HG03457 (cell line): ENCODE measurements around the gene MFSD12.
"Not testable (repeated sequence)": the region's sequence is repeated elsewhere in the genome, so short reads cannot be mapped to it uniquely, and the experiment has no call there.

Experiments used
- ATAC-seq: cut with Tn5 transposase; IDR thresholded peaks from one replicate; pipeline ENCODE4 v1.9.1; 2021; ENCODE audit warnings: moderate number of reproducible peaks; ENCODE audit not compliant: unreplicated experiment

The MFSD12 gene

GRCh38 chr19:3585301-3586126 lies 28.1 kb upstream of the MFSD12 start, which contains the start of gene GIPC3:
Gene GIPC3 (plus strand): TSS chr19:3585478. CDS start chr19:3585598, 120 bp downstream.
- no peak for ATAC-seq

DNA sequence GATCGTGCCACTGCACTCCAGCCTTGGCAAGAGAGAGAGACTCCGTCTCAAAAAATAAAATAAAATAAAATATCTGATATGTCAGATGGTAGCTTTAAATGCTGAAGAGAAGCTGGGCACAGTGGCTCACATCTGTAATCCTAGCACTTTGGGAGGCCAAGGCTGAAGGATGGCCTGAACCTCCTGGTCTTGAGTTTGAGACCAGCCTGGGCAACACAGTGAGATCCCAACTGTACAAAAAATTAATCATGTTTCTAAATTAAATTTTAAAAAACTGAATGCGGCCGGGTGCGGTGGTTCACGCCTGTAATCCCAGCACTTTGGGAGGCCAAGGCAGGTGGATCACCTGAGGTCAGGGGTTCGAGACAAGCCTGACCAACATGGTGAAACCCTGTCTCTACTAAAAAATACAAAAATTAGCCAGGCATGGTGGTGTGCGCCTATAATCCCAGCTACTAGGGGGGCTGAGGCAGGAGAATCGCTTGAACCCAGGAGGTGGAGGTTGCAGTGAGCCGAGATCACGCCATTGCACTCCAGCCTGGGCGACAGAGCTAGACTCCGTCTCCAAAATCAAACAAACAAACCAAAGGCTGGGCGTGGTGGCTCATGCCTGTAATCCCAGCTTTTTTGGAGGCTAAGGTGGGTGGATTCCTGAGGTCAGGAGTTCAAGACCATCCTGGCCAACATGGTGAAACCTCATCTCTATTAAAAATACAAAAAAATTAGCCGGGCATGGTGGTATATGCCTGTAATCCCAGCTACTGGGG lies 26.8 kb upstream of the MFSD12 start:
- not testable (repeated sequence) for ATAC-seq

DNA sequence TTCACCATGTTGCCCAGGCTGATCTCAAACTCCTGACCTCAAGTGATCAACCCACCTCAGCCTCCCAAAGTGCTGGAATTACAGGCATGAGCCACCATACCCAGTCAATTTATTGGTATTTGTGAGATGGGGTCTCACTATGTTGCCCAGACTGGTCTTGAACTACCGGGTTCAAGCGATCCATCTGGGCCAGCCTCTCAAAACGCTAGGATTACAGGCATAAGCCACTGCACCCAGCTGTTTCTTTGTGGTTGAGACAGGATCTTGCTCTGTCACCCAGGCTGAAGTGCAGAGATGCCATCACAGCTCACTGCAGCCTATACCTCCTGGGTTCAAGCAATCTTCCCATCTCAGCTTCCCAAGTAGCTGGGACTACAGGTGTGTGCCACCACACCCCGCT lies 24.4 kb upstream of the MFSD12 start:
- not testable (repeated sequence) for ATAC-seq

DNA sequence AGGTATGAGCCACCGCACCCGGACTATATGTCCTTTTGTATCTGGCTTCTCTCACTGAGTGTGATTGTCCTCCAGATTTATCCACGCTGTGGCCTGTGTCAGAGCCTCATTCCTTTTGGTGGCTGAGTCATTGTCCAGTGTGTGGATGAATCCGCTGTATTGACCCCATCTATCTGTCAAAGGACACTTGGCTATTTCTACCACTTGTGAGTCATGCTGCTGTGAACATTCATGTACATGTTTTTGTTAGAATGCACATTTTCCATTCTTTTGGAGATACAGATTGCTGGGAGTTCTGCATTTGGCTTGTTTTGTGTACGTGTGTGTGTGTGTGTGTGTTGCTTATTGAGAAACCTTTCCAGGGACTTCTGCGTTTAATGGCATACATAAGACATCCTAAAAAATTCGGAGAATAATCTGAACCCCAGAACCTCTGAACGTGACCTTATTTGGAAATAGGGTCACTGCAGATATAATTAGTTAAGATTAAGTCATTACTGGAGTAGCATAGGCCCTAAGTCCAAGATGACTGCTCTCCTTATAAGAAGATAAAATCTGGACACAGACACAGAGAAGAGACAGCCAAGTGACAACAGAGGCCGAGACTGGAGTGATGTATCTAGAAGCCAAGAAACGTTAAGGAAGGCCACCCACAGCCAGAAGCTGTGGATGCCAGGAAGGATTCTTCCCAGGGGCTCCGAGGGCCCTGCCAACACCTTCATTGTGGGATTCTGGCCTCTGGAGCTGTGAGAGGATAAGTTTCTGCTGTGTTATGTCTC lies 23.0 kb upstream of the MFSD12 start:
- ATAC-seq, result no peak

DNA sequence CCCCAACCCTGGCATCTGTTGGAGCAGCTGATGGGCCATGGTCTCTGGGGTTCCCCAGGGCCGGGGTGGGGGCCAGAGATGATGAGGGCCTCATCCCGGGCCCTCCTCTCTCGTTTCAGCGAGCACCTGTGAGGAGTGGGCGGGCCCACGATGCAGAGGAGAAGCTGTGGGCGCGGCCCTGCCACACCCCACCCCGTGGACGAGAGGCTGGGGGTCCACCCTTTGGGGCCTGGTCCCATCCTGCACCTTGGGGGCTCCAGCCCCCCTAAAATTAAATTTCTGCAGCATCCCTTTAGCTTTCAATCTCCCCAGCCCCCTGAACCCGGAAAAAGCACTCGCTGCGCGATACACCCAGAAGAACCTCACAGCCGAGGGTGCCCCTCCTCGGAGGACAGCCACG lies 21.0 kb upstream of the MFSD12 start:
- no peak for ATAC-seq

- no peak for ATAC-seq
Measured at GRCh38 chr19:3577723-3578344, 20.4 kb upstream of the MFSD12 start.

DNA sequence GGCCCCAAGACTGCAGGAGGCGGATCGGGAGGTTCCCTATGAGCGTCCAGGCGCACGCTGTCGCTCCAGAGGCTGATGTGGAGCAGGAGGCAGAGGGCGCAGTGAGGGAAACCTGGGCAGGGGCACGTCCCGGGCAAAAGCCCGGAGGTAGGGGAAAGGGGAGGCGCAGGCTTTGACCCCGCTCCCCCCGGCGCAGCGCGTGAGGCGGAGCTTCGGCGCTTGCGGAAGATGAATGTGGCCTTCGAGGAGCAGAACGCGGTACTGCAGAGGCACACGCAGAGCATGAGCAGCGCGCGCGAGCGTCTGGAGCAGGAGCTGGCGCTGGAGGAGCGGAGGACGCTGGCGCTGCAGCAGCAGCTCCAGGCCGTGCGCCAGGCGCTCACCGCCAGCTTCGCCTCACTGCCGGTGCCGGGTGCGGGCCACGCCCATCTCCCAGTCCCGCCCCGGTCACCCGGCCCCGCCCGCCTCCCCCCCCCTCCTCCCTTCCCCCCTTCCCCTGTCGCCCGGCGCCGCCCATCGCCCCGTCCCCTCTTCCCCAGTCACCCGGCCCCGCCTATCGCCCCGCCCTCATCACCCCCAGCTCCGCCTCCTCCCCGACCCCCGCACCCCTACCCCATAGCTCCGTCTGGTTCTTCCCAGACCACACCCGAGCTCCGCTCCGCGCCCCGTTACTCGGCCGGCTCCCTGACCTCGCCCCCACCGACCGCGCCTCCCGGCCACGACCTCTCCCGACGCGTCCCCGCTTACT lies 19.5 kb upstream of the MFSD12 start:
- no peak for ATAC-seq

GRCh38 chr19:3575949-3576673 lies 18.7 kb upstream of the MFSD12 start:
- no peak for ATAC-seq

DNA sequence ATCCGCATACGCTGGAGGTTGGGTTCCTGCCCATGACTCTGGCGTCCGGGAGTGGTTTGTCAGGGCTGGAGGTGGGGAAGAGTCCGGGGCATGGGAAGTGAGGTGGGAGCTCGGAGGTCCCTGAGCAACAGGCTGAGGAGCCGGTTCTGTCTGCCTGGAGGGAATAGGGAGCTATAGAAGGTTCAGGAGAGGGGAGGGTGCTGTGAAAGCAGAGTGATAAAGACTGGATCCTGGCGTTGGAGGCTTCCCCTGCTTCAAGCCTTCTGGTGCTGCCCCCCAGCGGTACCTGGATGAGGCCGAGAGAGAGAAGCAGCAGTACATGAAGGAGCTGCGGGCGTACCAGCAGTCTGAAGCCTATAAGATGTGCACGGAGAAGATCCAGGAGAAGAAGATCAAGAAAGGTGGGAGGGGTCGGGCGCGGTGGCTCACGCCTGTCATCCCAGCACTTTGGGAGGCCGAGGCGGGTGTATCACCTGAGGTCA lies 17.9 kb upstream of the MFSD12 start:
- ATAC-seq, result no peak

GRCh38 chr19:3573858-3574637 lies 16.7 kb upstream of the MFSD12 start:
- ATAC-seq, result no peak

- ATAC-seq, result no peak
Measured at GRCh38 chr19:3573162-3573857, 15.9 kb upstream of the MFSD12 start.

- ATAC-seq, result no peak
Measured at GRCh38 chr19:3572855-3573161, 15.4 kb upstream of the MFSD12 start, which contains the start of gene HMG20B. Gene HMG20B (plus strand): TSS chr19:3572944. CDS start chr19:3573310, 366 bp downstream.

- ATAC-seq, result peak; percentile 77
Measured at GRCh38 chr19:3572132-3572854, 14.9 kb upstream of the MFSD12 start.

DNA sequence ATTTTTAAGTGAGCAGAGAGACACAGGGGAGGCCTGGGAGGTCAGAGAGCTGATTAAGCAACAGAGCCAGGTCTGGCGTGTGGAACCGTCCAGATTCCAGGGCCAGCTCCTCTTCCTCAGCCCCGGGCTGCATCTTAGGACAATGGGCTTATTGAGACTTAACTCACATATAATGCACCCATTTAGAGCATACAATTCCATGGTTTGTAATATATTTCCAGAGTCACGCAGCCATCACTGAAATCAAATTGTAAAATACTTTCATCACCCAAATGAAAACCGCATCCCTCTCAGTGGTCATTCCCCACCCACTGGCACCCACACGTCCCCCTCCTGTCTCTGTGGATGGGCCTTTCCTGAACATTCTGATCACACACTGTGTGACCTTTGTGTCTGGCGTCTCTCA lies 13.2 kb upstream of the MFSD12 start:
- no peak for ATAC-seq

- not testable (repeated sequence) for ATAC-seq
Measured at GRCh38 chr19:3570042-3570441, 12.7 kb upstream of the MFSD12 start.

DNA sequence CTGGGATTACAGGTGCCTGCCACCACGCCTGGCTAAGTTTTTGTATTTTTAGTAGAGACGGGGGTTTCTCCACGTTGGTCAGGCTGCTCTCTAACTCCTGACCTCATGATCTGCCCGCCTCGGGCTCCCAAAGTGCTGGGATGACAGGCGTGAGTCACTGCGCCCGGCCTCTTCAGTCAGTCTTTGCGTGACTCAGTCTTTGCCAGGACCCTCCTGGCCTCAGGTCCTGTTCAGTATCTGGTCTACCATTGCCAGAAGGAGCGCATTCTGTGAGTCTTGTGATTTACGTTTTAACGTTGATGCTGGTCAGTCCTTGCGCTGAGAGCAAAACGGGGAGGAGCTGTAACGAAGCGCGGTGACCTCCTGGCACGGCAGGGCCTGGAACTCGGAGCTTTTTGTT lies 7.8 kb upstream of the MFSD12 start:
- ATAC-seq, result no peak
